Daoy (cell line): ENCODE measurements around the gene FER. TPM values are rescaled to one million over a fixed set of nuclear protein-coding genes. Genes with fewer than 3 reads are reported as not detected.
"Not testable (repeated sequence)": the region's sequence is repeated elsewhere in the genome, so short reads cannot be mapped to it uniquely, and the experiment has no call there.

ENCODE experiments used
- DNase-seq: peaks from one replicate; pipeline ENCODE4 v3.0.0-alpha.2; 2015; ENCODE audit warnings: low read depth
- total RNA-seq: library from RNA; depleted of rRNA; stranded (reverse); fragments of >200 nt; shearing (Covaris generic); gene quantifications from 2 replicates; pipeline ENCODE4 v1.2.3, GENCODE V29; 2014

Gene FER
- total RNA-seq, 1 experiment from 2014 or later, result 21.0 TPM

GRCh38 chr5:108797986-108798385, 50.3 kb downstream of the FER start:
- DNase-seq, result no peak

GRCh38 chr5:108798513-108799265, 51.0 kb downstream of the FER start:
- no peak for DNase-seq

GRCh38 chr5:108801301-108801700, 53.6 kb downstream of the FER start:
- DNase-seq, result no peak

GRCh38 chr5:108801776-108802175, 54.1 kb downstream of the FER start:
- DNase-seq, result peak; percentile 81

GRCh38 chr5:108810717-108811116, 63.0 kb downstream of the FER start:
- DNase-seq, result no peak

- no peak for DNase-seq
These were observed 66.0 kb downstream of the FER start for GRCh38 chr5:108813673-108814072.

- DNase-seq, result no peak
These were observed 66.9 kb downstream of the FER start for GRCh38 chr5:108814551-108814950.

- DNase-seq, result peak; percentile 22
These were observed 71.0 kb downstream of the FER start for GRCh38 chr5:108818613-108819272.

GRCh38 chr5:108820983-108821382, 73.3 kb downstream of the FER start:
- DNase-seq, result no peak

- DNase-seq, result no peak
These were observed 74.7 kb downstream of the FER start for GRCh38 chr5:108822211-108822947.

- DNase-seq, result no peak
These were observed 79.4 kb downstream of the FER start for GRCh38 chr5:108827131-108827530.

GRCh38 chr5:108830705-108831276, 83.1 kb downstream of the FER start:
- no peak for DNase-seq

GRCh38 chr5:108836492-108836891, 88.8 kb downstream of the FER start:
- DNase-seq, result no peak

GRCh38 chr5:108842260-108842941, 94.7 kb downstream of the FER start:
- not testable (repeated sequence) for DNase-seq

- not testable (repeated sequence) for DNase-seq
These were observed 103.4 kb downstream of the FER start for GRCh38 chr5:108851129-108851528.

- no peak for DNase-seq
These were observed 110.2 kb downstream of the FER start for GRCh38 chr5:108857905-108858304.

GRCh38 chr5:108858959-108859358, 111.3 kb downstream of the FER start:
- DNase-seq, result no peak

- no peak for DNase-seq
These were observed 114.5 kb downstream of the FER start for GRCh38 chr5:108862211-108862610.

- DNase-seq, result not testable (repeated sequence)
These were observed 118.4 kb downstream of the FER start for GRCh38 chr5:108866097-108866496.

- DNase-seq, result no peak
These were observed 120.0 kb downstream of the FER start for GRCh38 chr5:108867656-108868055.

- DNase-seq, result no peak
These were observed 121.4 kb downstream of the FER start for GRCh38 chr5:108869066-108869465.

- DNase-seq, result no peak
These were observed 128.8 kb downstream of the FER start for GRCh38 chr5:108876451-108876850.
